ENCODE results near the gene PROCA1.
"Not testable (repeated sequence)": the region's sequence is repeated elsewhere in the genome, so short reads cannot be mapped to it uniquely, and the experiment has no call there.

Gene PROCA1

DNA sequence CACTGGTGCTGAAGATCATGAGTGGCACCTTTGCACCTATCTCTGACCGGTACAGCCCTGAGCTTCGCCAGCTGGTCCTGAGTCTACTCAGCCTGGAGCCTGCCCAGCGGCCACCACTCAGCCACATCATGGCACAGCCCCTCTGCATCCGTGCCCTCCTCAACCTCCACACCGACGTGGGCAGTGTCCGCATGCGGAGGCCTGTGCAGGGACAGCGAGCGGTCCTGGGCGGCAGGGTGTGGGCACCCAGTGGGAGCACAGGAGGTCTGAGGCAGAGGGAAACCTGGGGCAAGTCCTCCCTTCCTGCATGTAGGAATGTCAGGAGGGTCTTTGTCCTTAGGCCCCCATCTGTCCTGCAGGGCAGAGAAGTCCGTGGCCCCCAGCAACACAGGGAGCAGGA is 25.6 kb upstream of the PROCA1 start:
- no peak for DNase-seq (ENCODE audit: low spot score in 2 of 2)
- peaks cover 6% of the 10 kb centered on the region for H3K36me3 Mint-ChIP-seq
- no peaks in the 10 kb centered on the region for H3K9me3 Mint-ChIP-seq
- no peak for ATAC-seq (ENCODE audit: low read depth)
- peak overlapping the region; percentile 99 for H3K27ac Mint-ChIP-seq
- H3K4me3 Mint-ChIP-seq: peak overlapping the region; percentile 35
- no peaks in the 10 kb centered on the region for H3K27me3 Mint-ChIP-seq
- peaks cover 53% of the 10 kb centered on the region for H3K4me1 Mint-ChIP-seq

DNA sequence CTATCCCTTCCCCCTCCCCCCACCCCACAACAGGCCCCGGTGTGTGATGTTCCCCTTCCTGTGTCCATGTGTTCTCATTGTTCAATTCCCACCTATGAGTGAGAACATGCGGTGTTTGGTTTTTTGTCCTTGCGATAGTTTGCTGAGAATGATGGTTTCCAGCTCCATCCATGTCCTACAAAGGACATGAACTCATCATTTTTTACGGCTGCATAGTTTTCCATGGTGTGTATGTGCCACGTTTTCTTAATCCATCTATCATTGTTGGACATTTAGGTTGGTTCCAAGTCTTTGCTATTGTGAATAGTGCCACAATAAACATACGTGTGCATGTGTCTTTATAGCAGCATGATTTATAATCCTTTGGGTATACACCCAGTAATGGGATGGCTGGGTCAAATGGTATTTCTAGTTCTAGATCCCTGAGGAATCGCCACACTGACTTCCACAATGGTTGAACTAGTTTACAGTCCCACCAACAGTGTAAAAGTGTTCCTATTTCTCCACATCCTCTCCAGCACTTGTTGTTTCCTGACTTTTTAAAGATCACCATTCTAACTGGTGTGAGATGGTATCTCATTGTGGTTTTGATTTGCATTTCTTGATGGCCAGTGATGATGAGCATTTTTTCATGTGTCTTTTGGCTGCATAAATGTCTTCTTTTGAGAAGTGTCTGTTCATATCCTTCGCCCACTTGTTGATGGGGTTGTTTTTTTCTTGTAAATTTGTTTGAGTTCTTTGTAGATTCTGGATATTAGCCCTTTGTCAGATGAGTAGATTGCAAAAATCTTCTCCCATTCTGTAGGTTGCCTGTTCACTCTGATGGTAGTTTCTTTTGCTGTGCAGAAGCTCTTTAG is 24.5 kb upstream of the PROCA1 start:
- not testable (repeated sequence) for H3K4me3 Mint-ChIP-seq; H3K36me3 Mint-ChIP-seq; H3K9me3 Mint-ChIP-seq; DNase-seq (ENCODE audit: low spot score in 2 of 2); ATAC-seq (ENCODE audit: low read depth); H3K27ac Mint-ChIP-seq; H3K27me3 Mint-ChIP-seq
- peaks cover 45% of the 10 kb centered on the region for H3K4me1 Mint-ChIP-seq

DNA sequence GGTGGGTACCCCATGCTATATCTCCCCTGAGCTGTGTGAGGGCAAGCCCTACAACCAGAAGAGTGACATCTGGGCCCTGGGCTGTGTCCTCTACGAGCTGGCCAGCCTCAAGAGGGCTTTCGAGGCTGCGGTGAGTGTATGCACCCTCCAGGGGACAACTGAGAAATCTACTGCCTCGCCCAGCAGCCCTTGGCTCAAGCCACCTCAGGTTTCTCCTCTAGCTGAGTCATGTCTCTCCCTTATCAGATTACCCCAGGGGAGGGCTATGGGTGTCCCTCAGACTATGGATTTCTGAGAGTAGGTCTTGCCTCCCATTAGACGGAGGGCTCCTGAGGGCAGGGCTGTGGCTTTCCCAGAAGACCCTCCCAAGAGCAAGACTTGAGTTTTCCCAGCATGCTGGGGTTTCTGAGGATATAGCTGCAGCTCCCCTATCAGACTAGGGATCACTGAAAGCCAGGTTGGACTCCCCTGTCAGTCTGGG is 23.6 kb upstream of the PROCA1 start:
- no peak overlapping the region for H3K27ac Mint-ChIP-seq
- no peak for ATAC-seq (ENCODE audit: low read depth)
- H3K4me3 Mint-ChIP-seq: no peak overlapping the region
- H3K9me3 Mint-ChIP-seq: no peaks in the 10 kb centered on the region
- no peak for DNase-seq (ENCODE audit: low spot score in 2 of 2)
- H3K36me3 Mint-ChIP-seq: peaks cover 5% of the 10 kb centered on the region
- H3K27me3 Mint-ChIP-seq: no peaks in the 10 kb centered on the region
- peaks cover 36% of the 10 kb centered on the region for H3K4me1 Mint-ChIP-seq

DNA sequence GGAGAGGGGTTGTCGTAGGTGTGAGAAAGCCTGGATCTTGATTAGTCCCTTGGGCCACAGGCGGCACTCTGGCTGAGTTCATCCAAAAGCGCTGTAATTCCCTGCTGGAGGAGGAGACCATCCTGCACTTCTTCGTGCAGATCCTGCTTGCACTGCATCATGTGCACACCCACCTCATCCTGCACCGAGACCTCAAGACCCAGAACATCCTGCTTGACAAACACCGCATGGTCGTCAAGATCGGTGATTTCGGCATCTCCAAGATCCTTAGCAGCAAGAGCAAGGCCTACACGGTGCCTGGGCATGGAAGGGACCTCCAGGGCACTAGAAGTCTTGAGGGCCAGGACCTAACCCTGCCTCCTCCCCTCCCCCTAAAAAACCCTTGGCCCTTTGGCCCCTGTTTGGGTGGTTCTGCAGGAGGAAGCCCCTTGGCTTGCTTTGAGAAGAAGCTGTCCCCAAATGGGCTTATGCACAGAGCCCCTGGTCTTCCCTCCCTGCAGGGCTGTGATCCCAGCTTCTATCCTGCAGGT is 23.1 kb upstream of the PROCA1 start:
- Mint-ChIP-seq H3K9me3 (no peaks in the 10 kb centered on the region), H3K4me3 (no peak overlapping the region), H3K27me3 (no peaks in the 10 kb centered on the region), H3K36me3 (peaks cover 5% of the 10 kb centered on the region), H3K27ac (peak overlapping the region; percentile 86), H3K4me1 (peaks cover 36% of the 10 kb centered on the region)
- ATAC-seq (ENCODE audit: low read depth) (no peak), DNase-seq (ENCODE audit: low spot score in 2 of 2) (no peak)

DNA sequence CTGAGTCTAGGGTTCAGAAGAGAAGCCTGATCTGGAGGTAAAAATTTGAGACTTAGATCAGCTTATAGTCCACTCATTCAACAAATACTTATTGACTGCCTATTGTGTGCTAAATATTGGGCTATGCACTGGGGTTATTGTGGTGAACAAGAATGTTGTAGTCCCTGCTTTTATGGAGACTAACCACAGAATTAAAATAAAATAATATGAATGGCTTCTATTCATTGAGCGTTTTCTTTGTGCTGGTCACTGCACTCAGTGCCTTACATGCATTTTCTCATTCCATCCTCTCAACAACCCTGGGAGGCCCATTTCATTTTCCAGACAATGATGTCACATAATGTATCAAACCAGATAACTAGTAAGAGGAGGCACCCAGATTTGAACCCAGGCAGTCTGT is 21.7 kb upstream of the PROCA1 start:
- Mint-ChIP-seq H3K4me1 (peaks cover 34% of the 10 kb centered on the region), H3K4me3 (no peak overlapping the region), H3K9me3 (no peaks in the 10 kb centered on the region), H3K27me3 (no peaks in the 10 kb centered on the region), H3K36me3 (peaks cover 5% of the 10 kb centered on the region), H3K27ac (peak overlapping the region; percentile 86)
- DNase-seq (ENCODE audit: low spot score in 2 of 2): no peak
- ATAC-seq (ENCODE audit: low read depth): no peak

DNA sequence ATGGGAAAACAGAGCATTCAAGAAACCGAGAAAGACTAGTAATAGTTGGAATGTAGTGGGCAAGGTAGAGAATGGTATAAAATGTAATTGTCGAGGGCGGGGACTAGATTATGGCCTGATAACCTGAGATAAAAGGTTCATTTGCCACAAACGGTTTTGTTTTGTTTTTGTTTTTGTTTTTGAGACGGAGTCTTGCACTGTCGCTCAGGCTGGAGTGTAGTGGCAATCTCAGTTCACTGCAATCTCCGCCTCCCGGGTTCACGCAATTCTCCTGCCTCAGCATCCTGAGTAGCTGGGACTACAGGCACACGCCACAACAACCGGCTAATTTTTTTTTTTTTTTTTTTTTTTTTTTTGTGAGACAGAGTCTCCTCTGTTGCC is 18.3 kb upstream of the PROCA1 start:
- H3K36me3 Mint-ChIP-seq: peaks cover 5% of the 10 kb centered on the region
- peak overlapping the region; percentile 25 for H3K27ac Mint-ChIP-seq
- no peak for DNase-seq (ENCODE audit: low spot score in 2 of 2)
- no peak overlapping the region for H3K4me3 Mint-ChIP-seq
- peaks cover 35% of the 10 kb centered on the region for H3K4me1 Mint-ChIP-seq
- no peaks in the 10 kb centered on the region for H3K27me3 Mint-ChIP-seq
- ATAC-seq (ENCODE audit: low read depth): no peak
- H3K9me3 Mint-ChIP-seq: no peaks in the 10 kb centered on the region

DNA sequence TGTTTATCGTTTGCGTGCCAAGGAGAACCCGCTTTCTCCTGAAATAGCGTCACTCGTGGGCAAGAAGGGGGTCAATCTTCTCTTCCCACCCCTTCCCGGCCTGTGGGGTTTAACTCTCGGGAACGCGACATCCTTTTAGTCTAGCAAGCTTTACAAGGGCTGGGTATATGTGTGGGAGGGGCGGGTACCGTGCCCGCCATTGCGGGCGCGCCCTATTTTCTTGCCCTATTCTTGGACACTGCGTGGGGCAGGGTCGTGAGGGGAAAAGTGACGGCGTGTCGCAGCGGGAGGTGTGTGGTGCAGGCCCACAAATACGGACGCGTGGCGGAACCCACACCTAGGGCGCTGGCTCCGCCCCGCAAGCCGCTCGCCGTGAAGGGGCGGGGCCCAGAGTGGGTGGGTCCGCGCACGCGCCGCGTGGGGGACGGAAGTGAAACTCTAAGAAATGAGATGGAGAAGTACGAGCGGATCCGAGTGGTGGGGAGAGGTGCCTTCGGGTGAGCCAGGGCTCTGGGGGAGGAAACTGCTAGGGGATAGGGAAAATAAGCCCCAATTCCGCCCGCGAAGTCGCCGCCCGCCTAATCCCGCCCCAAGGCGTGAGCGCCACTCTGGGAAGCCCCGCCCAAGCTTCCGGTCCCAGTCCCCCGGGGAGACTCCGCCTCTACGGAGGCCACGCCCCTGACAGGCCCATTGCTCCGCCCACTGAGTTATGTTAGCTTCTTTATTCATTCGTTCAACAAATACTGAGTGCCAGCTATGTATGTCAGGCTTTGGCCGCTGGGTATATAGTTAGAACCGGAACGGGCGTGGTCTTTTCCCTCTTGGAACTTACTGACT is 16.9 kb upstream of the PROCA1 start, which contains the start of gene NEK8:
NEK8 (plus strand) TSS at position 425 of the 837 bp plus-strand sequence; CDS start at position 451, 26 bp downstream.
- Mint-ChIP-seq H3K36me3 (peaks cover 14% of the 10 kb centered on the region), H3K27ac (peak within 1 kb of the TSS; percentile 98), H3K27me3 (no peaks in the 10 kb centered on the region), H3K9me3 (no peaks in the 10 kb centered on the region), H3K4me1 (peaks cover 37% of the 10 kb centered on the region), H3K4me3 (peak within 1 kb of the TSS; percentile 90)
- ATAC-seq (ENCODE audit: low read depth) (peak; percentile 61), DNase-seq (ENCODE audit: low spot score in 2 of 2) (peak; percentile 96 to 99)

DNA sequence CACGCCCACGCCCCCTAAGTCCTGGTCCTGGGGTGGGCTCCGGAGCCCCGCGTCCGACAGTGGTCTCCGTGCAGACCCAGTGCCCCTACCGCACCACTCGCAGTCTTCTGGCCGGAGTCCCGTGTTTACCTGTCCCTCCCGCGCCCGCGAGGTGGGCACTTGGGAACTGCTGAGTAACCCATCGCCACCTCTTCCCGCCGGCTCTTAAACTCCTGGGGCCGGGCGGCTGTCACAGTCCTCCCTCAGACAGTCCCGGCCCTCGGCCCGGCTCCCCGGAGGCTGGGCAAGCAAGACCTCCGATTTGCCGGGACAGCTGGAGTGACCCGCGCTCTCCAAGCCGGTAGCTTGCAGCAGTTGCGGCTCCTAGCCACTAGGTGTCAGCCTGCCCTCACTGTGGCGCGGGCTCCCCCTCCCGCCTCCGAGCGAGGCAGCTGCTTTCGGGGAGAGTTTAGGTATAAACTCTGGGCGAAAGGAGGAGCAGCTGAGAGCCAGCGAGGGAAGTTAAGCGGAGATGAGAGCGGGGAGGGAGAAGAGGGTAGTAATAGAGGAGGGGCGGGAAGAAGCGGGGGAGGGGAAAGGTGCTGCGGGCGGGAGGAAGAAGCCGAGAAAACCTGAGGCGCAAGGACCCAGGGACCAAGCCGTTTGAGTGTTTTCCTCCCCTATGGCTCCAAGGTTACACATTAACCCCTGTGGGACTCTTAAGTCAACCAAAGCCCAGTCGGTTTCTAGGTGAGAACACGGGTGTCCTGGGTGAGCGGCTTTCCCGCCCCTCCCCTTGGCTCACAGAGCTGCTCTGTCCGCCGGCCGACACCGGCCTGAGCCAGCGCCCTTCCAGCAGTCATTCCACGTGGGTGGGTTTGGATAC is 15.2 kb upstream of the PROCA1 start:
- ATAC-seq (ENCODE audit: low read depth) (peak; percentile 24), DNase-seq (ENCODE audit: low spot score in 2 of 2) (peak; percentile 92 to 97)
- Mint-ChIP-seq H3K4me3 (peak overlapping the region; percentile 90), H3K36me3 (peaks cover 16% of the 10 kb centered on the region), H3K27me3 (no peaks in the 10 kb centered on the region), H3K9me3 (no peaks in the 10 kb centered on the region), H3K27ac (peak overlapping the region; percentile 98), H3K4me1 (peaks cover 40% of the 10 kb centered on the region)

DNA sequence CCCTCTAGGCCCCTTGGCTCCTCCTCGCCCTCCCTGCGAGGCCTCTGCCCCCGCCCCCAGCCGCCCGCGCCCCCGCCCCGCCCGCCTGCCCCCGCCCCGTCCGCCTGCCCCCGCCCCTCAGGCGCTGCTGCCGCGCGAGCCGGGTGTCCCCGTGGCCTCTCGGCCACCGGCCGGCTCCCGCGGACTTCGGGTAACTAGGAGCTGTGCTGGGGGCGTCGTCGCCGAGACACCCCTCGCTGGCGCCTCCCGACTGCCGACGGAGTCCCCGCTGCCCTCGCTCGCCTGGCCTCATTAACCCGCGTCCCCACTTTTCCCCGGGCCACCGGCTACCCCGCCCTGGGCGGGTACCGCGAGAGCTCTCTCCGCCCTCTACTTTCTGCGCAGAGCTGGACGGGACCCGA is 14.5 kb upstream of the PROCA1 start, which contains the start of gene TLCD1:
TLCD1 (minus strand) TSS at position 8 of the 401 bp plus-strand sequence. CDS start 136 bp downstream, outside the sequence.
- ATAC-seq (ENCODE audit: low read depth) (peak; percentile 23), DNase-seq (ENCODE audit: low spot score in 2 of 2) (peak; percentile 74 to 82)
- no peaks in the 10 kb centered on the region for H3K27me3 Mint-ChIP-seq
- peaks cover 45% of the 10 kb centered on the region for H3K4me1 Mint-ChIP-seq
- H3K9me3 Mint-ChIP-seq: no peaks in the 10 kb centered on the region
- peak within 1 kb of the TSS; percentile 98 for H3K27ac Mint-ChIP-seq
- peaks cover 18% of the 10 kb centered on the region for H3K36me3 Mint-ChIP-seq
- H3K4me3 Mint-ChIP-seq: peak within 1 kb of the TSS; percentile 90

DNA sequence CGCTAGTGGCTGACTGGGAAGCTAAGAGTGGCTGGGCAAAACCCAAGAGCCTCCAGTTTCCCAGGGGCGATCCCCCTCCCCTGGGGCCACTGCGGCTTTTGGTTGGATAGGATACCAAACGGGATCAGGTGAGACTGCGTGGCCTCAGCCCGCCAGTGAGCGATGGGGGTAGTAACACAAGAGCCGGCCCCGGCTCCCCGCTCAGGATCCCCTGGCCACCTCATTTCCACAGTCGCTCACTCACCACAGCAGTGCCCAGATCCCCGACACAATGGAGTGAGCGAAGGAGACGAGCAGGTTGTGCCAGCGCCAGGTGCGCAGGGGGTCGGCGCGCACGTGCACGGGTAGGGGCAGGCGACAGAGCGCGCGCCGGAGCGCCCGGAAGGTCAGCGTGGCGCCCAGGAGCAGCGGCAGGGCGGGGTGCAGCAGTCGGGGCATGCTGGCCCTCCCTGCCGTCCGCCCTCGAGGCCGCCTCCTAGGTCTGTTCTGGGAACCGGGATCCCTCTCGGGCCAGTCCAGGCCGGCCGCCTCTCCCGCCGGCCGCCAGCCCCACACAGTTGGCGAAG is 14.1 kb upstream of the PROCA1 start:
- Mint-ChIP-seq H3K4me3 (peak overlapping the region; percentile 89), H3K27ac (peak overlapping the region; percentile 84), H3K27me3 (no peaks in the 10 kb centered on the region), H3K4me1 (peaks cover 46% of the 10 kb centered on the region), H3K36me3 (peaks cover 21% of the 10 kb centered on the region), H3K9me3 (no peaks in the 10 kb centered on the region)
- ATAC-seq (ENCODE audit: low read depth) (no peak), DNase-seq (ENCODE audit: low spot score in 2 of 2) (peak in 1 of 2 donors; percentile 62)

DNA sequence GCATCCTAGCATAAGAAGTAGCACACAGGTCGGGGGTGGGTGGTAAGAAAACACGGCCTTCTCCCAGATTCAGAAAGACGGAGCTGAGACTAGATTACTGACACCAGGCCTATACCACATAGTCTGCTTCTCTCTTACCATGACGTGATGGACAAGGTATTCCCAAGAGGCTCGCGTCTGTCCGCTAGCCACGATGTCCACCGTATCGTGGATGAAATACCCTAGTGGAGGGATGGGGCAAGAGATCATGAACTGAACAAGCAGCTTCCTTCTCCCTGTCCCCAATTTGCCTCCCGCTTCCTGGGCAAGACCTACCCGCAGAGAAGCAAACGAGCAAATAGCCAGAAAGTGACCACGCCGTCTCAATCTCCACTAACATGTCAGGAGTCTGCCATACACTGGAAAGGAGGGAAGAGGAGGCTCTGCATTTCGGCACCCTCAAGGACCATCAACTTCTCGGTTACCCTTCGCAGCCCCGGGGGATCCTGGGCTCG is 13.5 kb upstream of the PROCA1 start:
- H3K36me3 Mint-ChIP-seq: peaks cover 24% of the 10 kb centered on the region
- peak in 1 of 2 donors; percentile 53 for DNase-seq (ENCODE audit: low spot score in 2 of 2)
- peaks cover 46% of the 10 kb centered on the region for H3K4me1 Mint-ChIP-seq
- no peak for ATAC-seq (ENCODE audit: low read depth)
- peak overlapping the region; percentile 89 for H3K4me3 Mint-ChIP-seq
- H3K27ac Mint-ChIP-seq: peak overlapping the region; percentile 84
- no peaks in the 10 kb centered on the region for H3K27me3 Mint-ChIP-seq
- no peaks in the 10 kb centered on the region for H3K9me3 Mint-ChIP-seq

DNA sequence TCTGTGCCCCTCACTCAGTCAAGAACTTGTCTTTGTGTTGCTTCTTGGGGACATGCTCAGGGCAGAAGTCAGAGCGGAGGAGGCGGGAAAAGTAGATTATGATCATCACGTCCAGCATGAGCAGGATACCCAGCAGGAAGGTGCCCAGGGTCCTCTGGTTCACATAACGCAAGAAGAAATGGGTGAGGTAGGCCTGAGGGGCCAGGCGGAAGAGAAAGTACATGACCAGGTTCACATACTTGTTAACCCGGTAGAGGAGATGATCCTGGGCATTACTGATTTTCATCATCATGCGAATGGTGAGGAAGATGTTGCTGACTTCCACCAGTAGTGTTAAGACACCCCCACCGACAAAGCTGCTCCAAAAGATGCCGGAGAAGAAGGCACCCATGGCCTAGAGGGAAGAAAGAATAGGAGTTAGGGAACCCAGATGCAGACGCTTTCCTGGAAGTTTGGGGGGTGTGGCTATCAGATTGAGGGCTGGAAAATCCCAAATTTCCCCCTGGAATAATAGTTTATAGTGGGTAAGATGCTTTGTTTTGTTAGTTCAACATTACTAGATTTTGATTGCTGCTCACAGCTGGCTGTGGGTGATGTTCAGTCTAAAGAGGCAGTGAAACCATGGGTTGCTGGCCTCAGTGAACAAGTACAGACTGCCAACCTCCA is 12.9 kb upstream of the PROCA1 start:
- H3K4me1 Mint-ChIP-seq: peaks cover 46% of the 10 kb centered on the region
- peak overlapping the region; percentile 89 for H3K4me3 Mint-ChIP-seq
- no peak for ATAC-seq (ENCODE audit: low read depth)
- no peaks in the 10 kb centered on the region for H3K9me3 Mint-ChIP-seq
- DNase-seq (ENCODE audit: low spot score in 2 of 2): no peak
- peak overlapping the region; percentile 84 for H3K27ac Mint-ChIP-seq
- H3K36me3 Mint-ChIP-seq: peaks cover 27% of the 10 kb centered on the region
- H3K27me3 Mint-ChIP-seq: no peaks in the 10 kb centered on the region

Data from memory B cell (primary cell).